Measurements from ENCODE around the gene ANO3.
"Not testable (repeated sequence)": the region's sequence is repeated elsewhere in the genome, so short reads cannot be mapped to it uniquely, and the experiment has no call there.

Gene ANO3

DNA sequence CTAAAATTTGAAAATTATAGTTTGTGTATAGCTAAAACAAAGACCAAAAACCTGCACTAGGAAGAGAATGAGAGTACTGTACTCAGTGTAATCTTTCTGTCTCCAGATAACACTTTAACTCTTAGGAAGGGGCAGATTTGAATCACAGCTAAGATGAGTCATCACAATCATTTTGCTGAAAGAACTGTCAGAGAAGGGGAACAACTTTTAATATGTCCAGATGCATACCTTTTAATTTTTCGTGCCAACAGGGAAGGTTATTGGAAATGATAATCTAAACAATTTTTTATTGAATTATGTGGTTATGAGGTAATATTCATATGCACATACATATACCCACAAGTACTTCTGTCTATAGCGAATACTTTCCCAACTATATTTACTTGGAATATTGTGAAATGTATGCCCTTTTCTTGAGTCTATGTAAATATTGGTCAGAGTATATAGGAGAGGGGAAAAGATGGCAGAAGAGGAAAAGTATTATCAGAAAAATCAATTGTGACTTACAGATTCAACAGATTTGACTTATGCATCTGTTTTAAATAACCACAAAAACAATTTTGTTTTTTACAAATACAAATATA lies 291.2 kb downstream of the ANO3 start:
- no peak for DNase-seq (ENCODE audit: low read depth in 2 of 2)

DNA sequence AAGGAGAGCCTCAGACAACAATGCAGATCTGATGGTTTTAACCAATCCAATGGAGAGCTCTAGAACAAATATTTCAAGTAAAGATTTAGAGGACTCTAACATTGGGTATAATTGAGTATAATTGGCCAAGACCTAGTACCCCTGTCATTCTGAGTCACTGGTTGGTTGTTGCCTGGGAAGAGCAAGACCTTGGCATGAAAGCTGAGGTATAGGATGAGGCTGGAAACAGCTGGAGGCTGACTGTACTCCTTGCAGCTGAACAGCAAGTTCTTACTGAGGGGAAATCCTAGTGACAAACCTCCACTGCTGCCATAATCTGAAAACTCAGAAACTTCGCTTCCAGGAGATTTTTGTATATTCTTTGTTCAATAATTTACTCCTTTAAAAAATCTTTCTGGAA lies 294.4 kb downstream of the ANO3 start:
- no peak for DNase-seq (ENCODE audit: low read depth in 2 of 2)

DNA sequence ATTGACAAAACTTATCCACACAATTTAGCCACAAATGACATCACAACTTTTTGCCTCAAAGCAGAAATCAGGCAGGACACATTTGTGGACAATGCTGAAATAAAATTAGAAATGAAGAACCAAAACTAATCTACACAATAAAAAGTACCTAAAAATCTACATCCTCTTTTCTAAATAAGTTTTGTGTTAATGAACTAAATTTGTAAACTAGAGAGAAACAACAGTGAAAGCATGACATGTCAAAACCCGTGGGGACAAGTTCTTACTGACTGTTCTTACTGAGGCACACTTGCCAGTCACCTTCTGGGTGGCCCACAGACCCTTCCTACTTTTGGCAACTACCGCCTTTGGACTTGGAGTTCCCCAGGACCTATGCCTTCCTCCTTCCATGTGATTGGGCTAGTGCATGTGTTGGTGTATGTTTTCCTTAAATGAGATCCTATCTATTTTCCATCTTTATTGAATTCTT lies 300.8 kb downstream of the ANO3 start:
- DNase-seq (ENCODE audit: low read depth in 2 of 2), result no peak

DNA sequence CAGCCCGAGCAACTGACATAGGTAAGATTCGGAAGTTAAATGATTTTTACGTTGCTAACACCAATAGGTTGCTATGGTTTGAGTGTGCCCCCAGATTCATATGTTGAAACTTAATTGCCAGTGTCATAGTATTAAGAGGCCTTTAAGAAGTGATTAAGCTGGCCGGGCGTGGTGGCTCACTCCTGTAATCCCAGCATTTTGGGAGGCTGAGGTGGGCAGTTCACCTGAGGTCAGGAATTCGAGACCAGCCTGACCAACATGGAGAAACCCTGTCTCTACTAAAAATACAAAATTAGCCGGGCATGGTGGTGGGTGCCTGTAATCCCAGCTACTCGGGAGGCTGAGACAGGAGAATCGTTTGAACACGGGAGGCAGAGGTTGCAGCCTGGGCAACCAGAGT lies 311.4 kb downstream of the ANO3 start:
- not testable (repeated sequence) for DNase-seq (ENCODE audit: low read depth in 2 of 2)

DNA sequence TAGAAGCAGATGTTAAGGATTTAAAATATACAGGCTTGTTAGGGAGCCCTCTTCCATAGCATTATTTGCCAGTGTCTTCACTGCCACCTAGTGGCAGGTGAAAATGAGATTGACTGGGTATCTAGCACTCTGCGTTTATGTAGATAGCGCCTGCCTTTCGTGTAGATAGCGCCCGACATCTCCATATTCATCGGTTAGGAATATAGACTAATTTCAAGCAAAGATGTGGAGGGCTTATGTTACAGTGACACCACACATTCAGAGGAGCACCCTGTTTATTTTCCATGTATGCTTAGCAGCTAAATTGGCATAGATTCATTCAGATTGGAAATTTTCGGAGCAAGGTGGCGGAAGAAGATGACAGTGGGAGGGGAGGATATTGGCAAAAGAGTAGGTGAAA lies 318.0 kb downstream of the ANO3 start:
- DNase-seq (ENCODE audit: low read depth in 2 of 2), result no peak

DNA sequence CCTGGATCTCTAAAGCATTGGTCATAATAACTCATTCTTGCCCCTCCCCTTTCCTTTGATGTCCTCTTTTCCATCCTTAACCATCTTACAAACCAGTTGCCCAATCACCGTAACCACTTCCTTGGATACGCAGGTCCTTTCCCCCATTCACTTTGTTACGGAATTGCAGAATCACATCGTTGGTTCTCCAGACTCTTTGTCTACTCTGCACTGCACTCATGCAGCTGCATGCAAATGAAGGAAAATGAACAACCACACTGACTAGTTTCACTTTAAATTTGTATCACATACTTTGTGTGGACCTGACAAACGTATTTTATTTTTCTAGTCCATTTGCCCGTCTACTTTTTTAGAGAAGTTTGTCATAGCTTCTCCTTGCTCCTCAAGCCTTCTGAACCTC lies 320.0 kb downstream of the ANO3 start:
- no peak for DNase-seq (ENCODE audit: low read depth in 2 of 2)

DNA sequence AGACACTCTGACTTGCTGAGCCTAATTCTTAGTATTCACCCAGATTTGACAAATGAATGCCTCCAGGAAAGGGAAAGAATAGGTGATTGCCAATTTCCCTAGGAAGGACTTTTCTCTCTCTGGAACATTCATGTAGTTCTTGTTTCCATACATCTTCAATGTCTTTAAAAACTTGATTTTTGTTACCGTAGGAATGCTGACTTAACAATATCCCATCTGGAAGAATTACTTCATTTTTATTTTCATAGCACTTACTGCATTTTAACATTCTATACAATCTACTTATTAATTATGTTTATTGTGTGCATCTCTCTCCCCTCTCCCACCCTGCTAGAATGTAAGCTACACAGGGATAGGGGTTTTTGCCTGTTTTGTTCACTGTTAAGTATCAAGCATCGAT lies 323.4 kb downstream of the ANO3 start:
- no peak for DNase-seq (ENCODE audit: low read depth in 2 of 2)

DNA sequence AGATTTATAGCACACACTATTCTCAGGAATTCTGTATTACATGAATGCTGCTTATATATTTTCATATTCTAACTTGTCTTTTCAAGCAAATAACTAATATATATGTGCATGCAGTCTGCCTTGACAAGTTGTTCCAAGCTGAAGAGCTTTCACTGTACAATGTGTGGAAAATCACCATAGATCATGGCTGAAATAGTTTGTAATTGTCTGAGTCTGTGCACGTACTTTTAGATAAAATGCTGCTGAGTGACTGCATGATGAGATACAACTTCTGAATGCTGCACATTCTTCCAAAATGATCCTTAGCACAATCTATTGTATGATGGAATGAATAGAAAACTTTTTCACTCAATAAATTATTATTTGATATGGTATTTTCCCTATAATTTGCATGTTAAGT lies 331.0 kb downstream of the ANO3 start:
- DNase-seq (ENCODE audit: low read depth in 2 of 2), result no peak

DNA sequence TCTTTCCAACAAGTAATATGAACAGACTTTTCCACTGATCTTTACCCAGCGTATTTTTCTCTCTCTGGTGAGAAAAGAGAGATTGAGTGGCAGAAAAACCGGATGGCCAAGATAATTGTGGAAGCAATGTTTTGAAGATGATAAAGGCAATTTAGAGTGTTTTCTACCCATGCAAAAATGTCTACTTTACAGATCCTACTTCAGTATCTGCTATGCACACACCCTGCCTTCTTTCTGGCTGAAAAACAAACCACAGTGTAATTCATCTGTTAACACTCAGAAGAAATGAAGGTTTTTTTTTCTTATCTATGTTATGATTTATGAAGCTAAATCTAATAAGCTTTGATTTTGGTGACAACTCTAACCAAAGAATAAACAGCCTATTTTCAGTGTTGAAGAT lies 333.1 kb downstream of the ANO3 start:
- DNase-seq (ENCODE audit: low read depth in 2 of 2), result no peak

DNA sequence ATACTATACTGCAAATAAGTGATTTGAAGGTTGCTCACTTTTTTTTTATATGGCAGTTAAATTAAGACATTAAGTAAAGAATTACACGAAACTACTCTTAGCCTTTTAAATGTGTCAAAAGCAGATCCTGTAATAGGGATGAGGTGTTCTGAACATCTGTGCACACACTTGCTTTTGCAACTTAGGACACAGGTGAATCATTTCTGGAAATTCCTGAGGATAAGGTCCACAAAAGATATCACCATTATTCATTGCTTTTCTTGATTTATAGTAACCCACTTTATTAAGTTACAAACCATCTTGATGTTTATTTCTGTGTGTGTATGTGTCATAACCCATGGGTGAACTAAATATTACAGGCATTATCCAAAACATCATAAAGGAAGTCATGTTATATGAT lies 334.0 kb downstream of the ANO3 start:
- no peak for DNase-seq (ENCODE audit: low read depth in 2 of 2)

DNA sequence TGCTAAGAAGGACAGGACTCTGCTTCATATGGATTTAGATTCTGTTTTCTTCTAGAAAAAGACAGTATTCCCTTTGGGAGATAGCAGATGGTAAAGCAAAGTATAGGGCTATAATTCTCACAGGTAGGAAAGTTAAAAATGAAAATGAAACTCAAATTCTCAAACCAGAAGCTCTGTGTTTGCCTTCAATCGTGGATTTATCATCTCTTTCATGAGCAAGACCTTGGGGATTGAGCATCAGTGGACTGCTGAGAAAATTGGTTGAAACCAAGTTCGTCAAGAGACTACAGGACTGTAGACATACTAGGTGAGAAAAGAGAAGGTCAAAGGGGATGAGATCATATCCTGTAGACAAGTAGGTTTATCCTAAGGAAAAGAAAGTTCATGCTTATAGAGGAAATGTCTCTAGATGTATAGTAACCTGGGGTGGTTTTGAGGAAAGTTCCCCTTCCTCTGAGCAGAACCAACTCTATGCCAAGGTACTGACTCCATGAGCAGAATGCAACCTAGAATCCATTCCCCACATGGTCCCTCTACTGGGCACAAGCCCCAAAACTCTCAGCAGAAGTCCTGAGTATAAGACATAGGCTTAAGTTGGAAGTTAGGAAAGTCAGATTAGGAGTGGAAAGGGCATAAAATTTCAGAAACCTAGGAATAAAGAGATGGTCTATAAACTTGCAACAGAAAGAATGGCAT lies 343.5 kb downstream of the ANO3 start:
- no peak for DNase-seq (ENCODE audit: low read depth in 2 of 2)

DNA sequence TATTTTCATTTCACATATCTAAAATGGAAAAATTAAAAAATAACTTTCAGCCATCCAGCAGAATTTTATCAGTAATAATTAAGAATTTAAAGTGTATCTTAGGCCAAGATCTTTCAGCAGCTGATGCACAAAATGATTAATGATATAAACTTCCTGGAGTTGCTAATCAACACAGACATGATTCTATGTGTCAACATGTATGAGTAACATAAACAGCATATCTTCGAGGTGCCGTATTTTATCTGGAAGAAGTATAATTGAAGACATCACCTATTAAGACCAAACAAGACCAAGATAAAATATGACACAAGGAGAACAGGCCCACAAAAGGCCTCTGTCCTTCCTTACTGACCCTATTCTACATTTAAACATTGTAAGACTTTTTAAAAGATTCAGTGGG lies 344.7 kb downstream of the ANO3 start:
- DNase-seq (ENCODE audit: low read depth in 2 of 2), result no peak

DNA sequence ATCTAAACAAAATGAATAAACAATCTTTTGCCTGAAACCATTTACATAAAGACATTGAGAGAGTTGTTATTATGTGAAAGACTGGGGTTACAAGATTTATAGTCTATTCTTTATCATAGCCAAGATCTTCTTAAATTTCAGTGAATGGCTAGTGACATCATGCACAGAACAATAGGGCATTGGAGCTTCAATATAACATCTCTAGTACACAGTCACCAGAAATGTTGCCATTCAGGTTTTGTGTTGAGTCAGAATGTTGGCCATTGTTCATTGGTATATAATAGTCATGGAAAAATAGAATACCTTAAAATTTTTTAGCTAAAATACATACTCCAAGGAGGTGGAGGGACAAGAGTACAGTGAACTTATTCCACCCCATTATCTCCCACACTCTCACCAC lies 345.6 kb downstream of the ANO3 start:
- DNase-seq (ENCODE audit: low read depth in 2 of 2), result no peak

DNA sequence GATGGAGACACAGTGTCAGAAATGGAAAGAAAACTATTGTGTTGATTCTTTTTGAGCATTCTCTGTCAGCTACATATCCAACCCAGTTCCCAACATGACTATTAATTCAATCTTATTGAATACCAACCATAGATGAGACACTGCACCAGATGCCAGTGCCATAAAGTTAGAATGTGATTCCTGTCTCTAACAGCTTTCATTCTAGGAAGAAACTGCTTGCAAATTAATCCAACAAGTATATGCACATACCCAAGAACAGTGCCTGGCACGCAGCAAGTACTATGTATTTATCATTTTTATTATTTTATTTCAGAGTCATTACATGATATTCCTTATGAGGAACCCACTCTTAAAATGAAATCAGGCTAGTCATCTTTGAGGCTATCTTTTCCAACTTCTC lies 355.4 kb downstream of the ANO3 start:
- DNase-seq (ENCODE audit: low read depth in 2 of 2), result no peak

DNA sequence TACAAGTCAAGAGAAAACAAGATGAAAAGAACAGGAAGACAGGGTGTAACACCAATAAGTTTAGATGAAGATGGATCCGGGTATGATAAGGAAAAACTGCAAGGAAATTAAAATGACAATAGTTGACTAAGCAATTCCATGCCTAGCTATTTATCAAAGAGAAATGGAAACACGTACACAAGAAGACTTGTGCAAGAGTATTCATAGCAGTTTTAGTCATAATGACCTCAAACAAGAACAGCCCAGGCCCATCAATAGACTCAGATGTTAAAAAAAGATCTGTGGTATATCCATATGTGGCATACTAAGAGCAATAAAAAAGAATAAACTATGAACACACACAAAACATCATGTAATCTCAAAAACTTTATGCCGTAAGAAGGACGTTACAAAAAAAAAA lies 356.8 kb downstream of the ANO3 start:
- no peak for DNase-seq (ENCODE audit: low read depth in 2 of 2)

DNA sequence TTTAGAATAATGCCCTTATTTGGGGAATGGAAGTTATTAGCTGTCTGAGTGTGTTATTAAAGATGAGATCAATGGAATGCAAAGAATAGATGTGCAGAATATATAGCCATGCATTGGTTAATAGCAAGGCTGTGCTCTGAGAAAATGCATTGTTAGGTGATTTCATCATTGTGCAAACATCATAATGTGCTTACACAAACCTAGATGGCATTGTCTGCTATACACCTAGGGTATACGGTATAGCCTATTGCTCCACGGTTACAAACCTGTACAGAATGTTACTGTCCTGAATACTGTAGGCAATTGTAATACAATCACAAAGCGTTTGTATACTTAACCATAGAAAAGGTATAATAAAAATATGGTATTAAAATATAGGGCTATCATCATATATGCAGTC lies 364.4 kb downstream of the ANO3 start:
- no peak for DNase-seq (ENCODE audit: low read depth in 2 of 2)

DNA sequence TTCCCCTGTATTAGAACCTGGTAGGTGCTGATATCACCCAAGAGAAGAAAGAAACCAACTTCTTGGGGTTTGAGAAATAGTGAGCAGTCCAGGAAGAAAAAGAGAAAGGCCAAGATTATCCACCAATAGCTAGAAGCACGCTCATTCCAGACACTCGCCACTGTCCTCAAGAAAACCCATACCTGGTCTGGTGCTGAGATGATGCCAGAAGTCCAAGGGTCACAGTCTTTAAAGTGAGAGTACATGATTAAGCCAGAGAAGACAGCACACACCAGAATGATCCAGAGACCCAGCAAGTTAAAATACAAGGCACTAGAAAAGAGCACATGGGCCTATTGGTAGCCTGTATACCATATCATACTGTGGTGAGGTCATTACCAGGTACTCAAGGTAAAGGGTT lies 366.3 kb downstream of the ANO3 start:
- no peak for DNase-seq (ENCODE audit: low read depth in 2 of 2)

DNA sequence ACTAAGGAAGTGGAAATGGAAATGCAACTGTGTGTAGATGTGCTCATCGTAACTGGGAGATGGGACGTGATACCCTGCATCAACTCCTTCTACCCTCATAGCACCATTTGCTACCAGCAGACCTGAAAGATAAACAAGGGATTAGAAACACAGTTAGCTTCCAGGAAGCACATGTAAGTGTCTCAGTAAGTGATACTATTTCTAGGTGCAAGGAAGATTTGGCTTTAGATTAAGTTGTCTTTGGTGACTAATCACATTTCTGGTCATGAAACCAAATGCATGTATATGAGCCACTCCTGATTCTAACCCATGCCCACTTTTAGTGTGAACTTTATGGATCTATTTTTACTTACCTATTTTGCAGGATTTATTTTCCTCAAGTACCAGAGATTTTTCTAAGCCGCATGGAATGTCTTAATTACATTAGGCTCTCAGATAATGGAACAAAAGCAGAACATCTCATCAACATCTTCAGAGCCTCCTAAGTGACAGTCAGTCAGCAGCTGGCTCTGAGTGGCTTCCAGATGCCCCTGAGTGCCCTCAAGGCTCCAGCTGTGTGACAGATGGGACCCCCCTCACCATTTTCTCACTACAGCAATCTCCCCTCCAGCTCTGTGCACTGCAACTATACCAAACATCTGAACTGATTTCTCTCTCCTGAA lies 368.8 kb downstream of the ANO3 start:
- no peak for DNase-seq (ENCODE audit: low read depth in 2 of 2)

DNA sequence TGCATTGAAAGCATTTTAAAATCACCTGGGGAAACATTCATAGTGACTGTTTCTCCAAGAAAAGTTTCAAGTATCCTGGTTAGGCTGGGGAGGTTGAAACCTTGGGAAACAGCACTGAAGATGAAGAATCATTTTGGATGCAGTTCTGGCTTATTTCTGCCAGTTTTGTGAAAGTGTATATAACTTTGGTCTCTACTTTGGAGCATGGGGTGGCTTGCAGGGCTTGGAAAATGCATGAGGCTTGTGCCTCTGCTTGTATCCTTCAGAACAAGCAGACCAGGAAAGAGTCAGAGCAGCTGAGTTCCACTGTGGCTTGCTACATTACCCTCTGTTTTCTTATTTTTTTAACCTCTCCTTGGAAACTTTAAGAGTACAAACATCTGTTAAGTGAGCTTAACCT lies 370.5 kb downstream of the ANO3 start:
- DNase-seq (ENCODE audit: low read depth in 2 of 2), result no peak

DNA sequence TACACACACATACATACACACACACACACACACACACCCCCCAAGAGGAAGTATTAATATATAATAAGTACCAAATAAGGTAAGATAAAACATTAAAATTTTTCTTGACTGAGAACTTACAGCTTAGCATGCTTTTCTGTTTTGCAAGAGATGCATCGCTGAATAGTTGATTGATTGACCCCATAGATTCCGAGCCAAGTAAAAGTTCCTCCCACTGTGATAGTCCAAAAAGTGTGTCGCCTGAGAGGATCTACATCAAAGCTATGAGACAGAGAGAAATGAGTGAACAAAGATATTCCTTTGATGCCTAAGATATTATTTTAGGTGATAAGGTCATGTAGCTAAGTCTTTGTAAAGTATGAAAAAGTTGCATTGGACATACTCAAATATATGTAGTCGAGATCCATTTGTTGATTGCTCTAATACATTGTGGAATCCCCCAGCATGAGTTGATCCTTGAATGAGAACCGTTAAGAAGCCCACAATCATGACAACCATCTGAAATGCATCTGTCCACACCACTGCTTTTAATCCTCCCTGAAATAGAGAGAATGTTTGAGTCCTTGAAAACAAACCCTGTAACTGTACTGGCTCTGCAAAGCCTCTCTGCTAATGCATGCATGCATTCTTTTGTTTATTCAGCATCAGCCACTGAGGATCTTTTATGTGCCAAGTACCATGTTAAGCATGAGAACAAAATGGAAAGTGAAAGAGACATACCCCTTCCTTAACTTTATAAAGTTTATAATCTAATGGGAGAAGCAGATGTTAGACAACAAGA lies 371.7 kb downstream of the ANO3 start:
- no peak for DNase-seq (ENCODE audit: low read depth in 2 of 2)

DNA sequence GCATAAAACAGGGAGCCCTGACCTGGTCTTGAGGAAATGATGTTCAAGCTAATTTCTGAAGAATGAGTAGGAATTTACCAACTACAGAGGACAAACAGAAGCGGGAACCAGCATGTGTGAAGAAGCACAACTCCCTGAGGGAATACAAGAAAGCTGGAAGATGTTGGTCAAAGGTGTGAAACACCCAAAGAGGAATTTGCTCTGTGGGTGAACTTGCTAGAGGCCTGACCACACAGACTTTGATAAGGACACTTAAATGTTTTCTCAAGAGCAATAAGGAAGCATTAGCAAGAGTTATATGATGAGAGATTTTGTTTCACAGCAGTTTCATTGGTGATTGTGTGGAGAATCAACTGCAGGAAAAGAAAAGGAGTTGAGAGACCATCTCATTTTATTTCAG lies 372.3 kb downstream of the ANO3 start:
- no peak for DNase-seq (ENCODE audit: low read depth in 2 of 2)

DNA sequence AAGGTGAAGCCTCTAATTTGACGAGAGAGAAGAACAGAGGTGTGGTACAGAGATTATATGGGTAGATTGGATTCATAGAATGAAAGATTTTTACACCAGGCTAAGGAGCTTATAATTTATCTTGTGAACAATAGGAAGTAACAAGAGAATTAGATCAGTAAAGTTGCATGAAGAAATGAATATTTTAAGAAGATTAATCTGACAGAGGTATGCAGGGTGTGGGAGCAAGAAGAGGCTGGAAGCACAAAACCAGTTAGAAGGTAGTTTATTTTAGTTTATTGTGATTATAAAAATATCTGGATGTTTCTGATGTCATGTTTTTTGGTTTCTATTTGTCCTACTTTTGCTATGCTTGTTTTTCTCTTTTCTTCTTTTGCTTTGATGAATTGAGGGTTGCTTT lies 374.3 kb downstream of the ANO3 start:
- DNase-seq (ENCODE audit: low read depth in 2 of 2), result no peak
